GM12872 (cell line): ENCODE data around the gene NFKB2.

Experiments
- TF ChIP-seq, protein P1 (sequence below): IDR thresholded peaks from 3 replicates; pipeline ENCODE4 v1.5.1; 2011; ENCODE audit warnings: low read depth, mild to moderate bottlenecking, low read length, moderate library complexity; ENCODE audit not compliant: insufficient read depth

The NFKB2 gene

DNA sequence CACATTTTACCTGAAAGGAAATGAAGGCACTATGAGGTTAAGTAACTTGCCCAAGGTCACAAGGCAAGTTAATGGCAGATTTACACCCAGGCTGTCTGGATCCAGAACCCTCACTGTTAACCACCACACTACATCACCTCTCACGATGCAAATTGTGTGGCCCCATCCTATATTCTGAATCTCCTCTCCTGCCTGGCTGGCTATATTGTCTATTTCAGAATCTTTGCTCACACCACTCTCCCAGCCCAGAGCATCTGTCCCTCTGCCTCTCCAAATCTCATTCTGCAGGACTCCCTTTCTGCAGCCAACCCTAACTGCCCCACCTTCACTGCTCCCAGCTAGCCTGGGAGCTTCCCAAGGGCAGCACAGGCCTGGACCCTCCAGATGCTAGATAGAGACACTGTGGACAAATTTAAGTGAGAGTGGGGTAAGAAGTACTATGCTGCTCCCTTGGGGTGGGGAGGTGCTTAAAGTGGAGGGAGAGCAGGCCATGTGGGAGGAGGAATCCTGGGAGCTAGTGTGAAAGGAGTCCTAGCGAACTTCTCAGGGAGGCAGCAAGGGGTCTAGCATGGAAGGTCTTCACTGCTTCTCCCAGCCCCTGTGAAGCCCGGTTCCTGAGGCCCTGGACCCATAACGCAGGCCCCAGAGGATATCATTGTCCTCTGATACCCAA is 36.1 kb downstream of the NFKB2 start:
- TF ChIP-seq, protein P1, sequence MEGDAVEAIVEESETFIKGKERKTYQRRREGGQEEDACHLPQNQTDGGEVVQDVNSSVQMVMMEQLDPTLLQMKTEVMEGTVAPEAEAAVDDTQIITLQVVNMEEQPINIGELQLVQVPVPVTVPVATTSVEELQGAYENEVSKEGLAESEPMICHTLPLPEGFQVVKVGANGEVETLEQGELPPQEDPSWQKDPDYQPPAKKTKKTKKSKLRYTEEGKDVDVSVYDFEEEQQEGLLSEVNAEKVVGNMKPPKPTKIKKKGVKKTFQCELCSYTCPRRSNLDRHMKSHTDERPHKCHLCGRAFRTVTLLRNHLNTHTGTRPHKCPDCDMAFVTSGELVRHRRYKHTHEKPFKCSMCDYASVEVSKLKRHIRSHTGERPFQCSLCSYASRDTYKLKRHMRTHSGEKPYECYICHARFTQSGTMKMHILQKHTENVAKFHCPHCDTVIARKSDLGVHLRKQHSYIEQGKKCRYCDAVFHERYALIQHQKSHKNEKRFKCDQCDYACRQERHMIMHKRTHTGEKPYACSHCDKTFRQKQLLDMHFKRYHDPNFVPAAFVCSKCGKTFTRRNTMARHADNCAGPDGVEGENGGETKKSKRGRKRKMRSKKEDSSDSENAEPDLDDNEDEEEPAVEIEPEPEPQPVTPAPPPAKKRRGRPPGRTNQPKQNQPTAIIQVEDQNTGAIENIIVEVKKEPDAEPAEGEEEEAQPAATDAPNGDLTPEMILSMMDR = no peak

DNA sequence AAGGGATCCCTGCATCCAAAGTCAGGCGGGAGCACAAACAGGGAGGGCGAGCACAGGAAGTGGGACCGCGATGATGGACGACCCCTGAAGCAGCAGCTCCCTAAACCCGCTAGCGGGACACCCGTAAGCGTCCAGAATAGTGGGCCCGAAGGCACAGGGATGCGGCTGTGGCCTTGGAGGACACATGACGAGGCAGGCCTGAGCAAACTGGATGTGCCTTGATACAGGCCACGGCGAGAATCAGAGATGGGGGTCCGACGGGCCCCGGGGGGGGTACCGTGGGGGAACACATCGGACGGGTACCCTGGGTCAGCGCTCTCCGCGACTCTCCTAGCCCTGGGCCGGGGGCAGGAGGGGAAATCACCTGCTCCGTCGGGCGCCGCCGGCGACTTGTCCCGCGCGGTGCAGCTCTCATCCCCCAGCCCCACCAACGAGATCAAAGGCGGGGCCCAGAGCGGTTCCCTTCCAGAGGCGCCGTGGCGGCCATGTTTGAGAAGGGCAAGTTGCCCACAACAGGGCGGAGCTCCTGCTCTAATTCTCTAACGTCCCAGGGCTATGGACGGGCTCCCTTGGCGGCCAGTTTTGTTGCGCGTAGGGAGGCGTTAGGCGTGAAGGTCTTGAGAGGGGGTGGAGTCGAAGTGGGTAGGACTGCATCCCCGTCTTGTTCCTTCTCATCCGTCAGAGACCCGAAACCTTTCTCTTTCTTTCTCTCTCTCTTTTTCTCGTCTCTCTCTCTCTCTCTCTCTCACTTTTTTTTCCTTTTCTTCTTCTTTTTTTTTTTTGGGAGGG is 36.9 kb downstream of the NFKB2 start, which contains the start of gene CUEDC2:
Gene CUEDC2 (minus strand): TSS at position 413 of the 789 bp plus-strand sequence. CDS start 7,386 bp downstream, outside the sequence.
- TF ChIP-seq, protein P1 = no peak

DNA sequence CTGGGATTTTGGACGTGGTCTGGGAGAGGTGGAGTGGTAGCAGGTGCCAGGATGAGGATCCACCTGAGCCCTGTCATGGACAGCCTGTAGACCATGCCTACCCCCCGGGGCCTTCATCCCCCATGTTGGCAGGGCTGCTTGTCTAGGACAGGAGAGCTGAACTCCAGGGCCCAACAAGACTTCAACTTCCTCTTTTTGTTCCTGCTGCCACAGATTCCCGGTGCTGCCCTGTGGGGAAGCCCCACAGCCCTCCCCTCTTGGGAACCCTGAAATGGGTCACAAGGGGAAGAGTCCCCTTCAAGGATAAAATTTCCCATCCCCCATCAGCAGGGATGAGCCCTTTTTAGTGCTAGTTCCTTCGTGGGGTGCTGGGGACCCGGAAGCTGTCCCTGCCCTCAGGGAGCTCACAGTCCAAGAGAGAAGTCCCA is 38.1 kb downstream of the NFKB2 start:
- TF ChIP-seq, protein P1 = no peak

DNA sequence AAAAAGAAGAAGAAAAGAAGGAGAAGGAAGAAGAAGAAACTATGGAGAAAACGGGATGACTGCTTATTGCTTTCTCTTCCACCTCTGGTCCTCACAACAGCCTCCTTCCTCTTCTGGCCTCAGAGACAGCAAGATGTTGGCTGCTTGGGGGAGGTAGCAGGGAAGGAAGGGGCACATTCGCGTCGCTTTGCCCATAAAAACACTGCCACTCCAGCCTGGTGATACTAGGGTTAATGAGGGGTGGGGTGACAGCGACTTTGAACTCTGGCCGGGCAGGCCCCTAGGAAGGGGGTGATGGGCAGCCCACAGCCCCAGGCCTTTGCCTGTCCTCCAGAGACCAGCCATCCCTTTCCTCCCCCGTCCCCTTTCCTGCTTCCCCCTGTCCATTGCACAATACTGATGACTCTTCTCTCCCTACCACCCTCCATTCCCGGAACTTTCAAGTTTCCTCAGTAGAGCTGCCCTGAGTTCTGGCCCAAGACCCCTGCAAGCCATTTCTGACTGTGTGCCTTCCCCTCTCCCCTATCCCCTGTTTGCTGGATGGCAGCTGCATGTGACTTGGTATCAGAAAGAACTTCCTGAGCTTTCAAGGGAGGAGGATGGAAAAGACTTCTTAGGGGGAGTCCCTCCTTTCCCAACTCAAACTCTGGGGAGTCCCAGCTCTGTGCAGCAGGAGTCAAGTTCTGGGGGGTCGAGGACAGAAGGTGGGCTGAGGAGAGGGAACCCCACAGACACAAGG is 39.1 kb downstream of the NFKB2 start:
- TF ChIP-seq, protein P1 = no peak

DNA sequence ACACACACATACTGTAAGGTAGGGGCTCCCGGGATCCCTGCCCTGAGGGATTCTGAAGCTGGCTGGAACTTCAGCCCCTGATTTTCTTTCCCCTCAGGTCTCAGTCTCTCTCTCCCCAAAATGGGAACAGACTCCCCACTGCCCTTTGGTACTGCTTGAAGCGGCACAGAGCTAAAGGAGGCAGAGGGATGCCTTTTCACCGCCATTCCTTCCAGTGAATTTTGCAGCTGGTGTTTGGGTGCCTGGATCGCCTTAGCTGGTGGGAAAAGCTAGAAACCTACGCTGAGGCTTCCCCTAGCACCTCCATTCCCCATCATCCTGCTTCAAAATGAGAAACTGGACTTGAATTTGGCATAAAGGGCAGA is 39.6 kb downstream of the NFKB2 start:
- TF ChIP-seq, protein P1 = no peak

DNA sequence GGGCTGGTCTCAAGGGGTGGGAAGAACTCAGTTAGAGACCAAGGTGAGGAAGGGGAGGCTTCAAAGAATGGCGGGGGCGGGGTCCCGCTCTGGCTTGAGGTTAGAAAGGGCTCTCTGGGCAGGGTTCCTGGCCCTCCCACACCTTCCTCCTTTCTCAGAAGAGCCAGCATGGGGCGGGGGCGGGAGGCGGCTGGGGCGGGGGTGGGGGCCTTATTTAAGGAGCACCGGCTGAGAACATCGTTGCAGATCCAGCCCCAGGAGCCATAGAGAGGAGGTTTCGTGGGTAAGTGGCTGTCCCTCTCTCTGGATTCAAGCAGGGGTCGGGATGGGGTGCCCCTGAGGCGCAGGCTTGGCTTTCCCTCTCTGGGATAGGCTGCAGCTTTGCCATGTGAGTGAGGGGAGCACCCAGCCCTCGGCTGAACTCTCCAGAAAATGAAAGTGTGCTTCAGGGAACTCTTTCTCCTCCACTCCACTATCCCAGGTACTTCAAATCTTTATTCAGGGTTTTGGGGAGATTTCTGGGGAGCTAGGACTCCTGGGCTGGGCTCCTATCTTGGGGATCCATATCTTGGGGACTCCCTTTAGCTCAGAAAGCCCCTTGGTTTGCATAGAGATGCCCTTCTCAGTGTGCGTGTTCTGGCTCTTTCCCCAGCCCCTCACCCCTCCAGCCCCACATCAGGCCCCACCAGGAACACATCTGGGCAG is 40.2 kb downstream of the NFKB2 start:
- TF ChIP-seq, protein P1 = no peak
